GM21367 (cell line): ENCODE results near the gene TASL.
"Not testable (repeated sequence)": the region's sequence is repeated elsewhere in the genome, so short reads cannot be mapped to it uniquely, and the experiment has no call there.

Experiments used
- ATAC-seq: cut with Tn5 transposase; IDR thresholded peaks from one replicate; pipeline ENCODE4 v1.9.1; 2021; ENCODE audit not compliant: unreplicated experiment

Gene TASL, protein sequence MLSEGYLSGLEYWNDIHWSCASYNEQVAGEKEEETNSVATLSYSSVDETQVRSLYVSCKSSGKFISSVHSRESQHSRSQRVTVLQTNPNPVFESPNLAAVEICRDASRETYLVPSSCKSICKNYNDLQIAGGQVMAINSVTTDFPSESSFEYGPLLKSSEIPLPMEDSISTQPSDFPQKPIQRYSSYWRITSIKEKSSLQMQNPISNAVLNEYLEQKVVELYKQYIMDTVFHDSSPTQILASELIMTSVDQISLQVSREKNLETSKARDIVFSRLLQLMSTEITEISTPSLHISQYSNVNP

DNA sequence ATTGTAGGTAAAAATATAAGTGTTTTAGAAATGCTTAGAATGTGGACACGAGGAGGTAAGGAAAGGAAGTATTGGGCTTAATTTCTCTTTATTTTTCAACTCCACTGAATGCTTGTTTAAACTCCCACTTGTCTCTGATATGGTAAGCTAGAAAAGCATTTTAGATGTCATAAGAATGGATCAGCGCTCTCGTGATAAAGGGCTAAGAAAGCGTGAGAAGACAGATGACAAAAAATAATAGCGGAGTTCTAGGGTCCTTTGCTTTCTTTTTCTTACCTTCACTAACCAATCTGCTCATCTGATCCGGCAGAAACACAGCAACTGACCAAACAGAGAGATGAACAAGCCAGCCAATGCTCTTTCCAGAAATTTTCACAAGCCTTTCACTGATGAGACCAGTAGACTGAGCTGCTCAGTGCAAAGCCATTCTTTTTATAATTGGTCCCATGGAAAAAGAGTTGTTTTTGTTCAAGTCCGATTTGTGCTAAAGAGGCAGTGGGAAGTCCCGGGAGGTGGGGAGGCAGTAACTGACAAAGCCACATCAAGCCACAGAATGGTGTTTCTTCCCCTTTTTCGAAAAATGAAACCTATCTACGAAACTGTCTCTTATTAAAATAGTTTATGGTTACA lies at the start of gene TASL:
Gene TASL (minus strand): TSS at position 405 of the 630 bp plus-strand sequence. CDS start 17,411 bp downstream, outside the sequence.
- peak; percentile 77 for ATAC-seq

DNA sequence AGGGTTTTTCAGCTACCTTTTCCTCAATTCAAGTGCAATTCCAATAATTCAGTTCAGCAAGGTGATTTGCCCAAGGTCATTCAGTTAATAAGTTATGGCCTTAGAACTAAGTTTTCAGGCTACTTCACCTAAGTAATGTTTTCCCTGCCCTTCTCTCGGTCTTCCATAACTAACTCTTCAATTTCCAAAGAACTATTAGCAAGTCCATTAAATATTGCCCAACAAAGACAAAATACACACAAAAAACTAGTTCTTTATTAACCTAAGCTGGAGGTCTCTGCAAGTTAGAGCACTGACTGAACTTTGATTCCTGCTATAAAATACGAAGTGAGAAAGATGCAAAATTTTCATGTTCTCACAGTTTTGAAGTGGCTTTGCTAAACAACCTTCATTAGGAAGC lies 48.8 kb upstream of the TASL start:
- ATAC-seq, result no peak

GRCh38 chrX:30622361-30622760 lies 44.8 kb upstream of the TASL start:
- no peak for ATAC-seq

DNA sequence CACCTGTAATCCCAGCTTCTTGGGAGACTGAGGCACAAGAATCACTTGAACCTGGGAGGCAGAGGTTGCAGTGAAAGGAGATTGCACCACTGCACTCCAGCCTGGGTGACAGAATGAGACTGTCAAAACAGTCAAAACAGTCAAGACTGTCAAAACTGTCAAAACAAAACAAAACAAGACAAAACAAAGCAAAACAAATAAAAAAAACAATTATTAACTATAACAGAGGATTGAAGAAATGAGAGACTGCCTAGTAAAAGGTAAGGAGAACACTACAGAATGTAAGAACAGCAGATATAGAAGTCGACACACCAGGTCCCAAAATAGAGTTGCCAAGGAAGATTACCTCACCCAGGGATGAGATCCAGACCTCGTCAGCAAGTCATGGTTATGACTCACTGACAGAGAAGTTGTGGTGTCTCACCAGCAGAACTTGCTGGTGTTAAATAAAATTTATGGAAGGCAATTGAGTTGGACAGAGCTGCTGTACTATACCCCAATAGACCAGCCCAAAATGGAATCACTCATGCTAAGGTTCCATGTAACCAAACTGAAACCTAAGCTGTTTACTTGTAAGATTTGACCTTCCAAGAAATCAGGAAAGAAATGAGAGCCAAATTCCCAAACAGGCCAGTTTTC lies 43.5 kb upstream of the TASL start:
- ATAC-seq, result no peak

GRCh38 chrX:30620125-30620524 lies 42.6 kb upstream of the TASL start:
- no peak for ATAC-seq

DNA sequence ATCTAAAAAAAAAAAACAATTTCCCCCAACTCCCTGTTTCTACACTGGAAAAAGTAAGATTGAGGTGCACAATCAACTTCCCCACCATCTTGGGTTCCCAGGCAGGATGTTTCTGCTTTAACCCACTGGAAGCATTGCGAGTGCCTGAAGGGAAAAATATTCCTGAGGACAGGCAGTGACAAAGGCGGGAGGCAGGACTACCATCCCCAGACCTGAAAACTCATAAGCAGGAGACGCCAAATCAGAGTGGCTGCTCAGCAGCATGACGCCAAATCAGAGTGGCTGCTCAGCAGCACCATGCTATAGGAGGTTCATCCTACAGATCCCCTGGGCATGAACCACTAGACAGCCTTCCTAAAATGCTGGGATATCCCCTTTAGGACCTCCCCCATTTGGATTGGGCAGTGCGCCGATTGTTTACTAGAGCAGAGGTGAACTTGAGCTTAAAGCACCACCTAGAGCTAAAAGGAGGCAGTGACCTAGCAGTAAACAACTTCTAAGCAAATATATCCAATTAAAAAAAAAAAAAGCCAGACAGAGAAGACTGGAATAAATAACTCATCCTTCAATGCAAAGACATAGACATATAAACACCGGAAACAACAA lies 40.7 kb upstream of the TASL start:
- no peak for ATAC-seq

- no peak for ATAC-seq
Measured at GRCh38 chrX:30615229-30615628, 37.7 kb upstream of the TASL start.

DNA sequence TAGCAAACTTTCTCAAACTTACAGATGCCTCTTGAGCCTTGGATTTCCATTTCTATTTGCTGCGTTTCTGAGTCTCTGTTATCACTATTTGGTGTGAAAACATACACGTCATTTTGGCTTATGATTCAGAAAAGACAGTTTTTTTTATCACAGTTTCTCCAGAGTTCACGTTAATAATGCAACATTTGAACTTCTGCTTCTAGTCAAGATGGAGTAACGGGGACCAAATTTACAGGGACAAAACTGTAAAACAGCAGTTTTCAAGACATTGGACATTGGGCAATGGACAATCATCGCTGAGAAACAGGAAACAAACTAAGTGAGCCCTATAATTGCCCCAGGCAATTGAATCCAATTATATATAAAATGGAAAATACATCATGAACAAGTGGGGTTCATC lies 36.2 kb upstream of the TASL start:
- no peak for ATAC-seq

DNA sequence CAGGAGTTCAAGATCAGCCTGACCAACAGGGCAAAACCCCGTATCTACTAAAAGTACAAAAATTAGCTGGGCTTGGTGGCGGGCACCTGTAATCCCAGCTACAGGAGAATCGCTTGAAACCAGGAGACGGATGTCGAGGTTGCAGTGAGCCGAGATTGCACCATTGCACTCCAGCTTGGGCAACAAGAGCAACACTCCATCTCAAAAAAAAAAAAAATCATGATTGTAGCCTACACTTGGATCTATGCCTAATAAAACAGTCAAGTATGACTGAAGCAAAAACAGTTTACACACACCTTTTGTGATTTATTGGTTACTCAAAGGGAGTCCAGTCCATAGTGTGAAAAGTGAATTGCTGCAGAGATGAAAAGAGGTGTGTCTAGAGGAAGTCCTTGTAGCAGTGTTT lies 34.7 kb upstream of the TASL start:
- ATAC-seq, result no peak

DNA sequence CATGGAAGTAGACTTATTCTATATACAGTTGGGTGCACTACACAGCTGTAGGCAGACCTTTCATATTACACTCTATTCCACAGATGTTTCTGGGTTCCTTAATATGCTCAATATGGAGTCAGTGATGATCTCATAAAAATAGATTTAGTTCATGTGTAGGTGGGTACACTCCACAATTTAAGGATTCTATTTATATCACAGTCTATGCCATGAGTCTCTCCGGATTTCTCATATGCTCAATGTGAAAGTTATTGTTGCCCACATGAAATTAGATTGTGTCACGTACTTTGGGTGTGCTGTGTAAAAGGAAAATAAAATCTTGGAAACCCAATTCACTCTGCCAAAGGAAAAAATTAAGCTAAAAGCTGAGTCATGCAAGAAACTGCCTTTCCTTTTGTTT lies 32.5 kb upstream of the TASL start:
- ATAC-seq, result no peak

DNA sequence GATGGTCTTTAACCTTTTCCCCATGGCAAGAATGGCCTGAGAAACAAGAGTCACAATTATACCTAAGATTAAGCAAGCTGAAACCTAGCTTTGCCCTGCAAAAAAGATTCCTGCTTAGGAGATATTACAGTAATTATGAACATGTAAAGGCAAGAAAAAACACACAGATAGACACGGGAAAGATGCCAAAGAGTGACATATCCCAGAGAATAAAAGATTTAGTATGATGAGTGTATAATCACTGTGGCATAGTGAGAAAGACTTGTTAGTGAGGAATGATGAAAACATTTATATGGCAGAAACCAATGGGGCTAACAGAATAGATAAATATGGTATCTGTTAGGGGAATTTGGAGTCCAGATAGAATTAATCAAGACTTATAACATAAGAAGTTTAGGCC lies 29.6 kb upstream of the TASL start:
- no peak for ATAC-seq

GRCh38 chrX:30600269-30601176 lies 23.0 kb upstream of the TASL start:
- not testable (repeated sequence) for ATAC-seq

DNA sequence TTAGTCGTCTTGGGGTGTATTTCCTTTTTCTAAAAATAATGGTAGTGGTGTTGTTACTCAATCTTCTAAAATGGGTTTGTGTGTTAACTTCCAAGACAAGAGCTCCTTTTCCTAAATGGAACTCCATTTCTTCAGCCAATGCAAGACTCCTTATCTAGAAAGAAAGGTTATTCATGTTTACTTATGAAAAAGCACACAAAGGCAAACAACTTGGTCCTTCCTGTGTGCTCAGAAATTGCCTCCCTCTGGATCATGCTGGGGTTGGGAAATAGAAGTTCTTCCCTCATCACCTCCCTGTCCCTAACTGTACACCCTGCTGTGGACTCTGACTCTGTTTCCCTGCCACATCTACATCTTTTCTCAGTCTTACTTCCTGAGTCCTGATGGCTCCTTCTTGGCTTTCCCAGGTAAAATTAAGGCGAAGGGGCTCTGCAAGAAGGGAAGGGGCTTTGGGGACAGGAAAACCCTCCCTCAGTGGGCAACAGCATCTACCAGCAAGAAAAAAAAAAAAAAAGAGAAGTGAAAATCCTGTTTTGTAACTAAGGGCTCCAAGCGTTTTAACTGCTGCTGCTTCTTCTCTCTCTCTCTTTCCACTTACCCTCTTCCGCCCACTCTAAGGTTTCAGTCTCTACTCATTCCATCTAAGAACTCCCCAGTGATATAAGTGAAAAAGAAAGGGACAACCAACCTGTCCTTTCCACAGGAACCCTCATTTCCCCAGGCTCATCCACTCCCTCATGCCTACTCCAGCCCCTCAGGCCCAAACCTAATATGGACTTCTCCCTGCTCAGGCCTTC lies 19.8 kb upstream of the TASL start:
- ATAC-seq, result peak; percentile 82

DNA sequence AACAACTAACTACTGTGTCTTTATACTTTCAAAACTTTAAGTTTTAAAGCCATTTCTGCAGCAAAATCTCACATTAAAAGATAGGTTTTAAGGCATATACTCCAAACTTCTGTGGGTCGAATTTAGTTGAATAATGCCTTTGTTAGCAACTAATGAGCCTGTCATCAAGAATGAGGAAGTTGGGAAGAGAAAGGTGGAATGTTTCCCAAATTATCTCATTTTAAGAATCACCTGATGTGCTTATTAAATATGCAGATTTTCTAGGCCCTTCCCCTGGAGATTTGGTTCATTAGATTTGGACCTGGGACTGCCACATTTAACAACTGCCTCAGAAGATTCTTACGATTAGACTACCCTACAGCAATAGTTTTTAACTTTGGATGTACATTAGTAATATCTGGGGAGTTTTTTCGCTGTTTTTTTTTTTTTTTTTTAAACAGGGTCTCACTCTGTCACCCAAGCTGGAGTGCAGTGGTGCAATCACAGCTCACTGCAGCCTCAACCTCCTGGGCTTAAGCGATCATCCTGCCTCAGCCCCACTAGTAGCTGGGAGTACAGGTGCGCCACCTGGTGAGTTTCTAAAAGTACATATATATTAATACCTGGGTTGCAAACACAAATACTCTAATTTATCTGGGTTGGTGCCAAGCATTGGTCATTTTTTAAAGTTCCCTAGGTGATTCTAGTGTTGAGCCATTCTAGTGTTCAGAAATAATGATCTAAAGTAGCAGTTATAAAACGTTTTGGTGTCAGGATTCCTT lies 16.1 kb upstream of the TASL start:
- peak; percentile 38 for ATAC-seq

- no peak for ATAC-seq
Measured at GRCh38 chrX:30592831-30593230, 15.3 kb upstream of the TASL start.

GRCh38 chrX:30590368-30590767 lies 12.8 kb upstream of the TASL start:
- ATAC-seq, result no peak

DNA sequence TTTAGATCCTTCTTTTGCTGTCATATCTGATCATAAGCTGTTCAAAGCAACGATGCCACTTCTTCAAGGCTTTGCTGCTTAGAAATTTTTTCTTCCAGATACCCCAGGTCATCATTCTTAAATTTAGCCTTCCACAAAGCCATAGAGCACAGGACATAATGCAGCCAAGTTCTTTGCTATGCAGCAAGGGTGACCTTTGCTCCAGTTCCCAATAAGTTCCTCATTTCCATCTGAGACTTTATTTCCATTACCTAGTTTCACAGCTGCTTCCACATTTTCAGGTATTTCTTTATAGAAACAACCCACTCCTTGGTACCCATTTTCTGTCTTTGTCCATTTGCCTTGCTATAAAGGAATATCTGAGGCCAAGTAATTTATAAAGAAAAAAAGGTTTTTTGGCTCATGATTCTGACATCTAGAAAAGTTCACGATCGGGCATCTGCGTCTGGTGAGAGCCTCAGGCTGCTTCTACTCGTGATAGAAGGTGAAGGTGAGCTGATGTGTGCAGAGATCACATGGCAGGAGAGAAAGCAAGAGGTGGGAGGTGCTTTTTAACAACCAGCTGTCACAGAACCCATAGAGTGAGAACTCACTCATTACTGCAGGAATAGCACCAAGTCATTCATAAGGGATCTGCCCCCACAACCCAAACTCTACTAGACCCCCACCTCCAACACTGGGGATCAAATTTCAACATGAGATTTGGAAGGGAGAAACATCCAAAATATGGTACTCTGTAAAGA lies 11.8 kb upstream of the TASL start:
- ATAC-seq, result no peak

GRCh38 chrX:30586516-30586915 lies 8.9 kb upstream of the TASL start:
- ATAC-seq, result no peak

DNA sequence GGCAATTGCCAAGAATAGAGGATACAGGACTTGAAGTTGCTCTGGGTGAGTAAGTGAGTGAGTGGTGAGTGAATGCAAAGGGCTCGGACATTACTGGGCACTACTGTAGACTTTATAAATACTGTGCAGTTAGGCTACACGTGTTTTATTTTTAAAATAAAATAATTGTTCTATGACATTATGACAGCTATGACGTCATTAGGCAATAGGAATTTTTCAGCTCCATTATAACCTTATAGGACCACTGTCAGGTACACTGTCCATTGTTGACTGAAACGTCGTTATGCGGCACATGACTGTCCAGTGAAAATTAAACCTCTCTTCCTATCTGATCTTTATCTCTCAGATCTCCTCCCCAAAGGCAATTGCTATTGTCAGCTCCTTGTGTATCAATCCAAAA lies 5.1 kb upstream of the TASL start:
- ATAC-seq, result no peak
